H1 (cell line): ENCODE results near the gene DMXL1. TPM values are rescaled to one million over a fixed set of nuclear protein-coding genes. Genes with fewer than 3 reads are reported as not detected.

ENCODE experiments used
- CTCF ChIA-PET: fragments of 300-600 bp; sonication (Branson Sonifier 250); formaldehyde crosslinking; loops from one replicate; lab custom pipeline; 2021; ENCODE audit not compliant: partially characterized antibody; lab: Charles Lee
- POLR2A ChIA-PET: fragments of 300-600 bp; sonication (Branson Sonifier 250); formaldehyde crosslinking; loops from one replicate; lab custom pipeline; 2021; ENCODE audit warnings: inconsistent platforms; ENCODE audit not compliant: partially characterized antibody; lab: Charles Lee
- DNase-seq, 2 experiments: peaks; one replicate each; pipeline versions ENCODE4 v3.0.0 to v3.0.0-alpha.2; 2010 to 2022; ENCODE audit warnings: low spot score in 2 of 2, low read depth in 1 of 2, mixed read lengths in 1 of 2
- FAIRE-seq: peaks from 2 replicates; lab custom pipeline; 2011; peaks lifted over from hg19 to GRCh38; lab: Jason Lieb, UNC
- H2AFZ ChIP-seq: 2 replicates; pipeline ENCODE4 v1.8.1; 2012; ENCODE audit warnings: low read length, inconsistent platforms
- H2AK5ac ChIP-seq: 2 replicates; pipeline ENCODE4 v1.6.1; 2013; ENCODE audit warnings: low read depth, low read length
- H2BK120ac ChIP-seq: replicated peaks from 2 replicates; pipeline ENCODE3; 2013; ENCODE audit warnings: low read depth, low read length, inconsistent platforms
- H2BK12ac ChIP-seq: 2 replicates; pipeline ENCODE4 v1.6.1; 2013; ENCODE audit warnings: low read depth, low read length
- H2BK15ac ChIP-seq: 2 replicates; pipeline ENCODE4 v1.6.1; 2013; ENCODE audit warnings: low read length
- H2BK20ac ChIP-seq: 2 replicates; pipeline ENCODE4 v1.6.1; 2013; ENCODE audit warnings: low read length
- H2BK5ac ChIP-seq: 2 replicates; pipeline ENCODE4 v1.6.1; 2013; ENCODE audit warnings: low read depth, low read length
- H3K14ac ChIP-seq: 2 replicates; pipeline ENCODE4 v1.6.1; 2013; ENCODE audit warnings: inconsistent platforms; ENCODE audit not compliant: insufficient read length
- H3K18ac ChIP-seq: 2 replicates; pipeline ENCODE4 v1.6.1; 2013; ENCODE audit warnings: low read length; ENCODE audit errors: extremely low read depth
- H3K23ac ChIP-seq: 2 replicates; pipeline ENCODE4 v1.6.1; 2013; ENCODE audit warnings: inconsistent platforms; ENCODE audit not compliant: insufficient read length
- H3K23me2 ChIP-seq: 2 replicates; pipeline ENCODE4 v1.6.1; 2013; ENCODE audit warnings: low read depth, low read length
- H3K27ac ChIP-seq: 2 replicates; pipeline ENCODE4 v1.6.1; 2011; ENCODE audit warnings: low read depth, low read length, inconsistent platforms
- H3K27me3 ChIP-seq, 4 experiments: replicated peaks in 1 of 4; 1 replicate in 1 of 4; 2 replicates in 3 of 4; pipeline versions ENCODE4 v1.6.1 to v1.8.1; 2011 to 2013; ENCODE audit warnings: low read length in 3 of 4, mild to moderate bottlenecking in 3 of 4, inconsistent platforms in 2 of 4, mixed read lengths in 2 of 4, moderate library complexity in 1 of 4; ENCODE audit not compliant: control insufficient read depth in 3 of 4, insufficient read depth in 3 of 4; ENCODE audit errors: extremely low read depth in 1 of 4
- H3K36me3 ChIP-seq, 4 experiments: 2 replicates each; pipeline versions ENCODE4 v1.6.1 to v1.8.1; 2011 to 2013; ENCODE audit warnings: mild to moderate bottlenecking in 4 of 4, low read length in 3 of 4, moderate library complexity in 2 of 4, control low read depth in 1 of 4, inconsistent platforms in 1 of 4; ENCODE audit not compliant: insufficient read depth in 4 of 4, control insufficient read depth in 2 of 4
- H3K4ac ChIP-seq: replicated peaks from 2 replicates; pipeline ENCODE3; 2013; ENCODE audit warnings: low read length, low read depth, mixed read lengths, inconsistent platforms; ENCODE audit not compliant: insufficient read length
- H3K4me1 ChIP-seq, 4 experiments: replicated peaks in 1 of 4; 1 replicate in 1 of 4; 2 replicates in 3 of 4; pipeline versions ENCODE4 v1.6.1 to v1.8.1; 2011 to 2013; ENCODE audit warnings: low read length in 3 of 4, inconsistent platforms in 2 of 4, mixed read lengths in 1 of 4; ENCODE audit not compliant: insufficient read depth in 4 of 4, control insufficient read depth in 3 of 4
- H3K4me2 ChIP-seq, 2 experiments: 2 replicates each; pipeline versions ENCODE4 v1.6.1 to v1.8.1; 2011 to 2013; ENCODE audit warnings: low read depth in 2 of 2, low read length in 2 of 2, control low read depth in 1 of 2, inconsistent platforms in 1 of 2, mild to moderate bottlenecking in 1 of 2; ENCODE audit not compliant: insufficient read depth in 1 of 2
- H3K4me3 ChIP-seq, 4 experiments: fragments of 200-600, 300-600 bp in 1 of 4; sonication (generic), shearing (Covaris generic), sonication (Bioruptor Twin) in 1 of 4; 2 replicates each; pipeline versions ENCODE4 v1.5.1 to v1.8.1; 2011 to 2016; ENCODE audit warnings: low read length in 4 of 4, low read depth in 3 of 4, control low read depth in 2 of 4, inconsistent platforms in 2 of 4, mild to moderate bottlenecking in 2 of 4, mixed read lengths in 1 of 4, moderate library complexity in 1 of 4; ENCODE audit not compliant: insufficient read depth in 2 of 4; ENCODE audit errors: extremely low read depth in 1 of 4
- H3K56ac ChIP-seq: replicated peaks from 2 replicates; pipeline ENCODE3; 2013; ENCODE audit warnings: low read depth, mild to moderate bottlenecking, mixed read lengths, low read length, inconsistent platforms; ENCODE audit not compliant: insufficient read length
- H3K79me1 ChIP-seq: 2 replicates; pipeline ENCODE4 v1.6.1; 2013; ENCODE audit warnings: low read depth, low read length, control low read depth
- H3K79me2 ChIP-seq, 2 experiments: 2 replicates each; pipeline versions ENCODE4 v1.6.1 to v1.8.1; 2012 to 2013; ENCODE audit warnings: low read length in 2 of 2, mild to moderate bottlenecking in 2 of 2, inconsistent platforms in 1 of 2; ENCODE audit not compliant: insufficient read depth in 2 of 2, control insufficient read depth in 1 of 2
- H3K9ac ChIP-seq, 4 experiments: replicated peaks in 1 of 4; 1 replicate in 1 of 4; 2 replicates in 3 of 4; pipeline versions ENCODE4 v1.6.1 to v1.8.1; 2011 to 2013; ENCODE audit warnings: low read depth in 3 of 4, low read length in 3 of 4, control low read depth in 2 of 4, mild to moderate bottlenecking in 2 of 4, moderate library complexity in 2 of 4, inconsistent platforms in 1 of 4; ENCODE audit errors: extremely low read depth in 1 of 4
- H3K9me3 ChIP-seq, 2 experiments: 2 replicates each; pipeline versions ENCODE4 v1.6.1 to v1.8.1; 2012 to 2013; ENCODE audit warnings: mild to moderate bottlenecking in 2 of 2, moderate library complexity in 2 of 2, control low read depth in 1 of 2, inconsistent platforms in 1 of 2, low read depth in 1 of 2, low read length in 1 of 2, mixed read lengths in 1 of 2; ENCODE audit not compliant: insufficient read depth in 2 of 2
- H4K20me1 ChIP-seq, 2 experiments: replicated peaks in 1 of 2; 2 replicates each; pipeline versions ENCODE3 to v1.8.1; 2011 to 2013; ENCODE audit warnings: inconsistent platforms in 2 of 2, low read length in 2 of 2, mild to moderate bottlenecking in 1 of 2; ENCODE audit not compliant: insufficient read depth in 2 of 2, control insufficient read depth in 1 of 2
- H4K5ac ChIP-seq: 2 replicates; pipeline ENCODE4 v1.6.1; 2013; ENCODE audit warnings: low read length, low read depth, mixed read lengths, inconsistent platforms; ENCODE audit not compliant: insufficient read length
- H4K8ac ChIP-seq: 2 replicates; pipeline ENCODE4 v1.8.0; 2013; ENCODE audit warnings: mild to moderate bottlenecking, moderate library complexity, low read length, inconsistent platforms; ENCODE audit not compliant: insufficient read depth; ENCODE audit errors: extremely low read depth
- H4K91ac ChIP-seq: replicated peaks from 2 replicates; pipeline ENCODE3; 2013; ENCODE audit warnings: low read length, mixed read lengths, inconsistent platforms; ENCODE audit not compliant: insufficient read length
- POLR2AphosphoS5 ChIP-seq: IDR thresholded peaks from 2 replicates; pipeline ENCODE4 v1.6.1; 2011; ENCODE audit warnings: low read depth, low read length
- SIN3A ChIP-seq, 2 experiments: IDR thresholded peaks in 1 of 2; conservative IDR thresholded peaks in 1 of 2; 2 replicates each; pipeline ENCODE4 v1.6.1; 2011 to 2012; ENCODE audit warnings: low read length in 2 of 2, improper control_type of control experiment in 1 of 2, low read depth in 1 of 2, mild to moderate bottlenecking in 1 of 2
- WGBS, 2 experiments: shearing (Covaris generic) in 1 of 2; methylation state at CpG; one replicate each; pipeline versions ENCODE4 v1.1.6 to v1.1.7; 2013 to 2015; ENCODE audit warnings: low lambda C conversion rate in 2 of 2, mixed read lengths in 2 of 2, inconsistent platforms in 1 of 2, low coverage in 1 of 2, missing lambda C conversion rate in 1 of 2; ENCODE audit not compliant: insufficient replicate concordance in 2 of 2, insufficient coverage in 1 of 2, insufficient read length in 1 of 2; ENCODE audit errors: extremely low coverage in 1 of 2, missing lambda C conversion rate in 1 of 2; 5-methylcytosine and 5-hydroxymethylcytosine counted together
- polyA plus RNA-seq, 7 experiments: library from polyadenylated mRNA; depleted of rRNA in 3 of 7; stranded (reverse) in 5 of 7; unstranded in 2 of 7; fragments of >200 nt in 5 of 7; fragments of 200-250 nt in 2 of 7; gene quantifications; 1 replicate in 5 of 7; 2 replicates in 1 of 7; 4 replicates in 1 of 7; pipeline versions ENCODE4 v1.2.1 to v1.2.3, GENCODE V29; 2011 to 2013; ENCODE audit warnings: missing spikeins in 2 of 7, mixed read lengths in 2 of 7
- total RNA-seq: library from RNA; stranded (reverse); fragmentation: NEBNext Ultra II Directional; extraction: Animal tissue kit (Norgen Biotek cat#: 25700); gene quantifications from 2 replicates; pipeline ENCODE4 v1.2.1, GENCODE V29; 2021
- TF ChIP-seq, protein P1 (sequence below): IDR thresholded peaks from 2 replicates; pipeline ENCODE4 v1.6.1; 2012; ENCODE audit warnings: inconsistent platforms

The DMXL1 gene
- total and polyA plus RNA-seq, 2 of the 8 experiments (the other 6 are each of a cell fraction or from before 2014, with no cell fraction given): 10.1 to 43.9 TPM

DNA sequence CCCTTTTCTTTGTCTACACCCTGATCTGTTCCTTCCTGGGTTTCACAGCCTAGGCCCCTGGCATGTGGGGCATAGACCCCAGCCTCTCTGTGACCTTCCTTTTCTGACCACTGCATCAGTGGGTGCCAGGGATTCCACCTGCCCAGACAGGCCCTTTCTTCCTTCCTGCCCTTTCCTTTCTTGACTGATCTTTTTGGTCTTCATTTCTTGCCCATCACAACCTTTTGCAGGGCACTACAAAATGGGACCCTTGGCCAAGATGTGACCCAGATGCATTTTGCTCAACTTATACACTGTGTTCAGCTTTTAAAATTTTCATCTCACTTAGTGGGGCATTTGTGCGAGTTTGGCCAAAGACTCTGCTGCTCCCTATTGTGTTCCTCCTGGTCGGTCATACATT, 211.7 kb downstream of the DMXL1 start:
- CTCF ChIA-PET: interaction anchor here (1.2 kb wide), 1 partner anchor 152 kb away, joined by 3 read pairs; no protein-coding TSS in a partner anchor
- Histone ChIP-seq H2BK20ac (no peak overlapping the region), H2BK120ac (no peak overlapping the region), H3K18ac (no peak overlapping the region), H4K5ac (no peak overlapping the region), H2AK5ac (no peak overlapping the region), H4K91ac (no peak overlapping the region), H3K23me2 (no peaks in the 10 kb centered on the region; the same call in none of the 2 replicates), H3K79me1 (no peaks in the 10 kb centered on the region), H3K79me2 (peaks cover 0 to 9% of the 10 kb centered on the region in 2 experiments; a peak in 2 of 4 replicates), H2BK15ac (no peak overlapping the region), H3K4me1 (peaks cover 0 to 2% (median 0%) of the 10 kb centered on the region in 4 experiments; a peak in 1 of 7 replicates), H3K56ac (no peak overlapping the region), H3K4me2 (no peak overlapping the region), H3K9me3 (no peaks in the 10 kb centered on the region), H3K27me3 (no peaks in the 10 kb centered on the region), H2AFZ (no peak overlapping the region), H3K9ac (no peak overlapping the region), H3K4ac (no peak overlapping the region), H3K27ac (no peak overlapping the region), H3K4me3 (no peak overlapping the region), H4K8ac (no peak overlapping the region), H3K14ac (no peak overlapping the region), H2BK5ac (no peak overlapping the region), H3K36me3 (no peaks in the 10 kb centered on the region), H4K20me1 (no peaks in the 10 kb centered on the region), H3K23ac (no peak overlapping the region), H2BK12ac (no peak overlapping the region)
- POLR2A ChIA-PET: no interaction called here
- no peak for TF ChIP-seq SIN3A (conservative IDR thresholded peaks at IDR 0.05 in 1 of 2, IDR thresholded peaks at IDR 0.05 in 1 of 2; ENCODE audit: low read depth in 1 of 2, low read length in 2 of 2)
- TF ChIP-seq POLR2AphosphoS5: no peak
- TF ChIP-seq, protein P1, sequence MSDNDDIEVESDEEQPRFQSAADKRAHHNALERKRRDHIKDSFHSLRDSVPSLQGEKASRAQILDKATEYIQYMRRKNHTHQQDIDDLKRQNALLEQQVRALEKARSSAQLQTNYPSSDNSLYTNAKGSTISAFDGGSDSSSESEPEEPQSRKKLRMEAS: no peak
- WGBS, 2 experiments: 93% methylated on average over 2 of the region's 2 CpGs; no CpG with 5 or more reads in 1 of the 2 experiments
- no peak for FAIRE-seq
- DNase-seq: no peak
